ENCODE data around the gene SLFN14.
"Not testable (repeated sequence)": the region's sequence is repeated elsewhere in the genome, so short reads cannot be mapped to it uniquely, and the experiment has no call there.

DNA sequence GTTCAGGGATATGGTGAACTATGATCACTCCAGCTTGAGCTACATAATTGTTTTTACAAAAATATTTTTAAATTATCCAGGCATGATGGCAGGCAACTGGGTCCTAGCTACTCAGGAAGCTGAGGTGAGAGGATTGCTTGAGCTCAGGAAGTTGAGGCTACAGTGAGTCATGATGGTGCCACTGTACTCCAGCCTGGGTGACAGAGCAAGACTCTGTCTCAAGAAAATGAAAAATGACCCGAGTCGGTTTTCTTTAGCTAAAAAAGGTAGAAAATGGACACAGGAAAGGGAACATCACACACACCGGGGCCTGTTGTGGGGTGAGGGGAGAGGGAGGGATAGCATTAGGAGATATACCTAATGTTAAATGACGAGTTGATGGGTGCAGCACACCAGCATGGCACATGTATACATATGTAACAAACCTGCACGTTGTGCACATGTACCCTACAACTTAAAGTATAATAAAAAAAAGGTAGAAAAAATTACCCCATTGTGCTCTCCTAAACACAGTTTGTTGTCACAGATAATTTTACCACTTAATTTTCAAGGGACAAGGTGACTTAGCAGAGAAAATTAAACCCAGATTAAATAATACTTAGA, 38.9 kb downstream of the SLFN14 start:
- TF ChIP-seq POLR2A, CTCF (IDR thresholded peaks at IDR 0.05): not testable (repeated sequence)
